Mesendoderm (in vitro differentiated cells): ENCODE results near the gene CCNYL1.

Experiments
- DNase-seq: peaks from one replicate; pipeline ENCODE4 v3.0.0; 2013
- H2AK5ac ChIP-seq: 2 replicates; pipeline ENCODE4 v1.6.1; 2013; ENCODE audit warnings: low read length, inconsistent platforms
- H2BK120ac ChIP-seq: 2 replicates; pipeline ENCODE4 v1.6.1; 2013; ENCODE audit warnings: low read depth, mild to moderate bottlenecking, low read length, moderate library complexity, mixed read lengths
- H2BK15ac ChIP-seq: replicated peaks from 2 replicates; pipeline ENCODE4 v1.6.1; 2013; ENCODE audit warnings: low read depth, mild to moderate bottlenecking, moderate library complexity
- H2BK5ac ChIP-seq: 2 replicates; pipeline ENCODE4 v1.6.1; 2013; ENCODE audit warnings: low read length, inconsistent platforms
- H3K18ac ChIP-seq: 2 replicates; pipeline ENCODE4 v1.6.1; 2013; ENCODE audit warnings: mild to moderate bottlenecking, low read length, mixed read lengths
- H3K23ac ChIP-seq: one replicate; pipeline ENCODE4 v1.6.1; 2013; ENCODE audit warnings: low read length
- H3K27ac ChIP-seq: 2 replicates; pipeline ENCODE4 v1.5.1; 2013; ENCODE audit warnings: low read depth, mild to moderate bottlenecking, inconsistent platforms, low read length, moderate library complexity
- H3K27me3 ChIP-seq: 2 replicates; pipeline ENCODE4 v1.6.1; 2013; ENCODE audit warnings: low read length, control low read depth, mild to moderate bottlenecking, inconsistent platforms; ENCODE audit not compliant: insufficient read depth, poor library complexity
- H3K36me3 ChIP-seq: 2 replicates; pipeline ENCODE4 v1.6.1; 2013; ENCODE audit warnings: low read length, inconsistent platforms; ENCODE audit not compliant: control insufficient read depth, insufficient read depth
- H3K4ac ChIP-seq: one replicate; pipeline ENCODE4 v1.6.1; 2013; ENCODE audit warnings: low read depth, mild to moderate bottlenecking, low read length, moderate library complexity
- H3K4me1 ChIP-seq: 2 replicates; pipeline ENCODE4 v1.6.1; 2013; ENCODE audit warnings: low read depth, low read length, inconsistent platforms; ENCODE audit not compliant: control insufficient read depth
- H3K4me2 ChIP-seq: 2 replicates; pipeline ENCODE4 v1.6.1; 2013; ENCODE audit warnings: low read length
- H3K4me3 ChIP-seq: 2 replicates; pipeline ENCODE4 v1.5.1; 2013; ENCODE audit warnings: mild to moderate bottlenecking, low read length
- H3K56ac ChIP-seq: one replicate; pipeline ENCODE4 v1.6.1; 2013; ENCODE audit warnings: low read length
- H3K79me1 ChIP-seq: 2 replicates; pipeline ENCODE4 v1.6.1; 2013; ENCODE audit warnings: low read length, inconsistent platforms
- H3K79me2 ChIP-seq: 2 replicates; pipeline ENCODE4 v1.6.1; 2013; ENCODE audit warnings: mild to moderate bottlenecking, low read length; ENCODE audit not compliant: control insufficient read depth, insufficient read depth
- H3K9ac ChIP-seq: 2 replicates; pipeline ENCODE4 v1.6.1; 2013; ENCODE audit warnings: low read length, inconsistent platforms
- H4K5ac ChIP-seq: one replicate; pipeline ENCODE4 v1.6.1; 2013; ENCODE audit warnings: low read length
- H4K8ac ChIP-seq: one replicate; pipeline ENCODE4 v1.6.1; 2013; ENCODE audit warnings: low read depth, mild to moderate bottlenecking, control low read depth, low read length, moderate library complexity
- WGBS: extraction: QIAGEN DNeasy Blood & Tissue Kit; methylation state at CpG from one replicate; pipeline ENCODE4 v1.1.7; 2013; ENCODE audit warnings: low lambda C conversion rate, missing lambda C conversion rate; ENCODE audit not compliant: insufficient coverage; ENCODE audit errors: extremely low coverage; 5-methylcytosine and 5-hydroxymethylcytosine counted together

The CCNYL1 gene

GRCh38 chr2:207784898-207785297, 73.5 kb downstream of the CCNYL1 start:
- Histone ChIP-seq H3K27me3 (no peaks in the 10 kb centered on the region), H3K79me2 (no peaks in the 10 kb centered on the region), H2AK5ac (no peak overlapping the region), H2BK120ac (no peak overlapping the region), H3K23ac (no peak overlapping the region), H3K4me1 (no peaks in the 10 kb centered on the region), H3K56ac (no peak overlapping the region), H3K36me3 (no peaks in the 10 kb centered on the region), H3K4me2 (no peak overlapping the region), H3K9ac (no peak overlapping the region), H3K79me1 (no peaks in the 10 kb centered on the region), H2BK5ac (no peak overlapping the region), H3K27ac (no peak overlapping the region), H3K4ac (no peak overlapping the region), H3K4me3 (no peak overlapping the region), H3K18ac (no peak overlapping the region), H4K8ac (no peak overlapping the region), H4K5ac (no peak overlapping the region), H2BK15ac (no peak overlapping the region)
- DNase-seq = no peak
- WGBS = no CpG with 5 or more reads among the region's 5 CpGs

- DNase-seq = no peak
- Histone ChIP-seq H2BK5ac (no peak overlapping the region), H3K27me3 (no peaks in the 10 kb centered on the region), H4K8ac (no peak overlapping the region), H3K9ac (no peak overlapping the region), H3K23ac (no peak overlapping the region), H2BK120ac (no peak overlapping the region), H3K27ac (no peak overlapping the region), H3K79me1 (no peaks in the 10 kb centered on the region), H3K36me3 (no peaks in the 10 kb centered on the region), H3K56ac (no peak overlapping the region), H3K79me2 (no peaks in the 10 kb centered on the region), H4K5ac (no peak overlapping the region), H3K18ac (no peak overlapping the region), H2AK5ac (no peak overlapping the region), H3K4me2 (no peak overlapping the region), H3K4me1 (no peaks in the 10 kb centered on the region), H2BK15ac (no peak overlapping the region), H3K4me3 (no peak overlapping the region), H3K4ac (no peak overlapping the region)
- no CpG with 5 or more reads among the region's 3 CpGs for WGBS
Observed at GRCh38 chr2:207787017-207787416, 75.6 kb downstream of the CCNYL1 start.

GRCh38 chr2:207787800-207788199, 76.4 kb downstream of the CCNYL1 start:
- H3K4me1 ChIP-seq = no peaks in the 10 kb centered on the region
- H3K4me2 ChIP-seq = no peak overlapping the region
- H3K27ac ChIP-seq = no peak overlapping the region
- no peak overlapping the region for H4K8ac ChIP-seq
- no peaks in the 10 kb centered on the region for H3K27me3 ChIP-seq
- no peak overlapping the region for H2BK5ac ChIP-seq
- H3K9ac ChIP-seq = no peak overlapping the region
- H3K4ac ChIP-seq = no peak overlapping the region
- no peaks in the 10 kb centered on the region for H3K79me2 ChIP-seq
- no CpG with 5 or more reads among the region's 4 CpGs for WGBS
- no peak overlapping the region for H4K5ac ChIP-seq
- DNase-seq = no peak
- H3K18ac ChIP-seq = no peak overlapping the region
- no peak overlapping the region for H3K56ac ChIP-seq
- H3K23ac ChIP-seq = no peak overlapping the region
- H2BK15ac ChIP-seq = no peak overlapping the region
- H3K79me1 ChIP-seq = no peaks in the 10 kb centered on the region
- H2BK120ac ChIP-seq = no peak overlapping the region
- no peaks in the 10 kb centered on the region for H3K36me3 ChIP-seq
- H2AK5ac ChIP-seq = no peak overlapping the region
- H3K4me3 ChIP-seq = no peak overlapping the region

GRCh38 chr2:207790898-207791297, 79.5 kb downstream of the CCNYL1 start:
- Histone ChIP-seq H4K8ac (no peak overlapping the region), H3K79me1 (no peaks in the 10 kb centered on the region), H3K4ac (no peak overlapping the region), H2BK5ac (no peak overlapping the region), H2AK5ac (no peak overlapping the region), H3K27ac (no peak overlapping the region), H2BK15ac (no peak overlapping the region), H3K27me3 (no peaks in the 10 kb centered on the region), H3K4me2 (no peak overlapping the region), H3K4me3 (no peak overlapping the region), H3K18ac (no peak overlapping the region), H3K79me2 (no peaks in the 10 kb centered on the region), H3K36me3 (no peaks in the 10 kb centered on the region), H3K9ac (no peak overlapping the region), H3K23ac (no peak overlapping the region), H3K56ac (no peak overlapping the region), H2BK120ac (no peak overlapping the region), H4K5ac (no peak overlapping the region), H3K4me1 (no peaks in the 10 kb centered on the region)
- no CpG with 5 or more reads among the region's 1 CpG for WGBS
- DNase-seq = no peak

GRCh38 chr2:207791579-207792243, 80.3 kb downstream of the CCNYL1 start:
- Histone ChIP-seq H2BK5ac (no peak overlapping the region), H3K4ac (no peak overlapping the region), H2BK120ac (no peak overlapping the region), H3K18ac (peak overlapping the region; percentile 92), H3K79me1 (no peaks in the 10 kb centered on the region), H3K23ac (no peak overlapping the region), H4K8ac (no peak overlapping the region), H3K27me3 (no peaks in the 10 kb centered on the region), H3K9ac (no peak overlapping the region), H3K4me3 (no peak overlapping the region), H2AK5ac (no peak overlapping the region), H3K79me2 (no peaks in the 10 kb centered on the region), H3K36me3 (no peaks in the 10 kb centered on the region), H3K27ac (no peak overlapping the region), H2BK15ac (no peak overlapping the region), H3K4me1 (peaks cover 4% of the 10 kb centered on the region), H3K4me2 (no peak overlapping the region), H4K5ac (no peak overlapping the region), H3K56ac (no peak overlapping the region)
- WGBS = no CpG with 5 or more reads among the region's 6 CpGs
- peak; percentile 47 for DNase-seq

- no peak overlapping the region for H3K4me2 ChIP-seq
- no peak overlapping the region for H4K8ac ChIP-seq
- H2BK15ac ChIP-seq = no peak overlapping the region
- peak overlapping the region; percentile 85 for H3K4ac ChIP-seq
- H3K9ac ChIP-seq = no peak overlapping the region
- H4K5ac ChIP-seq = no peak overlapping the region
- no peaks in the 10 kb centered on the region for H3K36me3 ChIP-seq
- peak overlapping the region; percentile 31 for H2BK5ac ChIP-seq
- H3K23ac ChIP-seq = no peak overlapping the region
- no peaks in the 10 kb centered on the region for H3K27me3 ChIP-seq
- peaks cover 5% of the 10 kb centered on the region for H3K4me1 ChIP-seq
- H3K79me2 ChIP-seq = no peaks in the 10 kb centered on the region
- peak overlapping the region; percentile 10 for H3K18ac ChIP-seq
- H3K4me3 ChIP-seq = no peak overlapping the region
- peak overlapping the region; percentile 94 for H2BK120ac ChIP-seq
- H3K56ac ChIP-seq = peak overlapping the region; percentile 59
- no CpG with 5 or more reads among the region's 6 CpGs for WGBS
- H3K79me1 ChIP-seq = no peaks in the 10 kb centered on the region
- H3K27ac ChIP-seq = peak overlapping the region; percentile 41
- peak; percentile 85 for DNase-seq
- H2AK5ac ChIP-seq = no peak overlapping the region
Observed at GRCh38 chr2:207792244-207792785, 80.9 kb downstream of the CCNYL1 start.
